Metanephros (tissue), 1 donor: Measurements from ENCODE around the gene ZNF780B. TPM values are rescaled to one million over a fixed set of nuclear protein-coding genes. Genes with fewer than 3 reads are reported as not detected.

Experiments
- total RNA-seq: library from RNA; depleted of rRNA; stranded (reverse); fragments of >200 nt; gene quantifications from one replicate; pipeline ENCODE4 v1.2.3, GENCODE V29; 2014

Gene ZNF780B
- 35.7 TPM for total RNA-seq

DNA sequence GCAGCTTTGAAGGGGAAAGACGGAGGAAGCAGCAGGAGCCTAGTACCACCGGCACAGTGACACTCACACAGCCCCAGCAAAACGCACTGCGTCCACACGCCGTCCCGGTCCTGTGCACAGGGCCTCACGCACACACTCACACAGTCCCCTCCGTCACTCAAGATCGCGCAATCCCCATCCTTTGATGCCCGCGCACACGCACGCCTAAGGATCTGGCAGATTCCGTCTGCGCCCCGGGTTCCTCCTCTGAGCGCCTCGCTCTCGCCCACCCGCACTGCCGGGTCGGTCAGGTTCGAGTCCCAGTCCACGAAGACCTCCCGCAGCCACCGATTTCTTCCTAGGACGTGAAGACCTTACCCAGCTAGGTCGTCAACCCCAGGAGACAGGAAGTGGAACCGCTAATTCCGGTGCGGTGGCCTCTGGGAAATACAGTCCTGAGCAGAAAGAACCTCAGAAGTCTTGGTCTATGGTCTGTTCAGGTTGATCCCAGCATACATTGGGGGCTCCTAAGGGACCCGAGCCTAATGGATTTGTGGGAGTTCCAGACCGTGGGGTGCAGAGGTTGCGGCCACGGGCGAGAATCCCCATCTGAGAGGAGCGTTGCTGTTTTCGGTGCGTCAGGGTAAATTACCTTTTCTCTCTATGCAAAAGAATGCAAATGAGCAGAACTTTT, at the start of gene ZNF780B:
TSS of gene ZNF780B (minus strand) at position 400 of the 673 bp plus-strand sequence. CDS start 5,899 bp downstream, outside the sequence.

DNA sequence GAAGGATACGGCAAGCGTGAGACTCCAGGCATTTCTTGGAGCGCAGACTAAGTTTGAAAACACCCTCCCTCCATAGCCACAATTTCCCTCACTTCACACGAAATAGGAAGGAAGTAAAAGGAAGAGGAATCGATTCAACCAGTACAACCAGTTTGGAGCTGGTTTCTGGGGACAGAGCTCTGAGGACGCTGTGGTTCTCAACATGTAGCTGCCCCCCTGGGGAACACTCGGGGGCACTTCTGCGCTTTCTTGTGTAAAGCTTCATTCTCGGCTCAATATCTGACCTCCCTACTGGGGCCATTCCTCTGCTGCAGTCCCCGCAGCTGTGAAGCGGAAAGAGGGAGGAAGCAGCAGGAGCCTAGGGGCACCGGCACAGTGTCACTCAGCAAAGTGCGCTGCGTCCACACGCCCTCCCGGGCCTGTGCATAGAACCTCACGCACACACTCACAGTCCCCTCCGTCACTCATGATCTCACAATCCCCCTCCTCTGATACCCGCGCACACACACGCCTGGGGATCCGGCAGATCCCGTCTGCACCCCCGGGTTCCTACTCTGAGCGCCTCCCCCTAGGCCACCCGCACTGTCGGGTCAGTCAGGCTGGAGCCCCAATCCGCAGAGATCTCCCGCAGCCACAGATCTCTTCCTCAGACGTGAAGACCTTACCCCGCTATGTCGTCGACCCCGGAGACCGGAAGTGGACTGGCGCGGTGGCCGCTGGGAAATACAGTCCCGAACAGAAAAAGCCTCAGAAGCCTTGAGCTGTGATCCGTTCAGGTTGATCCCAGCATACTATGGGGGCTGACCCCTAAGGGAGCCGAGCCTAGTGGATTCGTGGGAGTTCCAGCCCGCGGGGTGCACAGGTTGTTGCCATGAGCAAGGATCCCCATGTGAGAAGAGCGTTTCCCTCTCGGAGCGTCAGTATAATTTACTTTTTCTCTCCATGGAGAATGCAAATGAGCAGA, 34.5 kb upstream of the ZNF780B start, which contains the start of gene ZNF780A:
TSS of gene ZNF780A (minus strand) at position 703 of the 964 bp plus-strand sequence. CDS start 6,190 bp downstream, outside the sequence.

DNA sequence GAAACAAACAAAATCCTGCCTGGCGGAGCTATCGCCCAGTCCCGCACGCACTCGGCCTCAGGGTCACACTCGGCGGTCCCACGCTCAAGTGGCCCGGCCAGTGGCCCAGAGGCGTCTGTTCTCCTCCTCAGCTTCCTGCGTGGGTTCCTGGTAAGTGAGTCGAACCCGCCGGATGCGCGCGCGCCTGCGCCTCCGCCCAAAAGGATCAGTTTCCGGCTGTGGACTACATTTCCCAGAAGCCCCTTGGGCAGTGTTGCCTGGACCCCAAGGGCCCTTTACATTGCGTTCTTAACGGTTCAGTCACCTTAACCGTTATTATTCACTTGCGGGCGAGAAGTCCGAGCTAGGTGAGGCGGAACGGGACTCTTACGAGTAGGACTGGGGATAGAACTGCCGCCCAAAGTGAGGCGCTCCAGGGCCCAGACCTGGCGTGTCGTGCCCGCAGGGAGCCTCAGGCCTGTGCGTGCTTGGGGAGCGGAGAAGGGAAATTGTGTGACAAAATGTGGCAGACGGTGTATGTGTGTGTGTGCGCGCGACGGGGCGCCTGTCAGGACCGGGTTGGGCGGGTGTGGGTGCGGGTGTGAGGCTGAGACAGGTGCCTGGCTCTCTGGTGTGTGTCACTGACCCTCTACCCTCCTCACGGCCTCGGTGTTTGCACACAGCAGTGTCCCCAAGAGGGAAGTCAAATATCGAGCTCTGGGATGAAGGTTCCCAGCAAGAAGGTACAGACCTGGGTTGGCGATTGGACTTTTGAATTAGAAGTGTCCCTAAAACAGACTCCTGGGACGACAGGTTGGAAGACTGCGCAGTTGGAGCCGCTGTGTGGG, 59.0 kb downstream of the ZNF780B start, which contains the start of gene ZNF546:
TSS of gene ZNF546 (plus strand) at position 250 of the 827 bp plus-strand sequence. CDS start 1,267 bp downstream, outside the sequence.

Other genes starting within 250 kb of the ZNF780B start
- gene DYRK1B, start 222.1 kb downstream of the ZNF780B start, total RNA-seq = 42.7 TPM
- gene FBL, start 209.9 kb downstream of the ZNF780B start, total RNA-seq = 203 TPM
- 16.8 TPM for gene FCGBP, start 121.6 kb downstream of the ZNF780B start, total RNA-seq
- gene PSMC4, start 85.1 kb downstream of the ZNF780B start, total RNA-seq = 69.1 TPM
- gene ZNF546, start 59.2 kb downstream of the ZNF780B start, total RNA-seq = 8.1 TPM
- 26.0 TPM for gene ZNF780A, start 34.7 kb upstream of the ZNF780B start, total RNA-seq
- gene MAP3K10, start 135.2 kb upstream of the ZNF780B start, total RNA-seq = 9.1 TPM
- gene TTC9B, start 162.2 kb upstream of the ZNF780B start, total RNA-seq = not detected
- gene CCNP, start 170.5 kb upstream of the ZNF780B start, total RNA-seq = 2.0 TPM
- 151 TPM for gene AKT2, start 229.1 kb upstream of the ZNF780B start, total RNA-seq